HCT116 (cell line): ENCODE measurements around the gene TLE6. TPM values are rescaled to one million over a fixed set of nuclear protein-coding genes. Genes with fewer than 3 reads are reported as not detected.

Experiments used
- ATAC-seq: fragments of 200-7000 bp; cut with Tn5 transposase; 2 replicates; pipeline ENCODE4 v1.9.1; 2020; ENCODE audit warnings: mild to moderate bottlenecking, moderate library complexity
- BruUV-seq: library from RNA; stranded (reverse); fragments of 400-500 nt; replicated peaks from 2 replicates; lab custom pipeline; 2021; lab: Mats Ljungman, UMichigan
- CTCF ChIA-PET: fragments of 300-600 bp; sonication (Branson Sonifier 250); formaldehyde crosslinking; loops from one replicate; lab custom pipeline; 2021; ENCODE audit warnings: antibody characterized with exemption; lab: Charles Lee
- POLR2A ChIA-PET: fragments of 300-600, 350-600 bp; sonication (Branson Sonifier 250); formaldehyde crosslinking; loops from one replicate; lab custom pipeline; 2021; ENCODE audit warnings: antibody characterized with exemption; lab: Charles Lee
- RAD21 ChIA-PET, 2 experiments: fragments of 300-600 bp; sonication (Branson Sonifier 250); formaldehyde crosslinking; loops; one replicate each; lab custom pipeline; 2023; ENCODE audit warnings: low total read pairs in 2 of 2; ENCODE audit not compliant: uncharacterized antibody in 2 of 2, unreplicated experiment in 2 of 2, low non-redundant PET in 1 of 2; lab: Charles Lee
- DNase-seq: peaks from one replicate; pipeline ENCODE4 v3.0.0-alpha.2; 2010; ENCODE audit warnings: low read depth, low spot score
- H2AFZ ChIP-seq: fragments of 200-600 bp; shearing (Covaris generic), sonication (generic); 2 replicates; pipeline ENCODE4 v1.6.1; 2017; ENCODE audit warnings: low read depth, mixed run types, mixed read lengths, antibody characterized with exemption, low read length; ENCODE audit not compliant: poor library complexity, severe bottlenecking
- H3K27ac ChIP-seq: 2 replicates; pipeline ENCODE4 v1.5.1; 2012; ENCODE audit warnings: low read depth, low read length
- H3K27me3 ChIP-seq: fragments of 200-600 bp; sonication (generic); 2 replicates; pipeline ENCODE4 v1.6.1; 2016; ENCODE audit warnings: mixed run types, low read length, mixed read lengths; ENCODE audit not compliant: insufficient read depth
- H3K36me3 ChIP-seq, 2 experiments: fragments of 200-500 bp in 1 of 2; fragments of 200-600 bp in 1 of 2; sonication (Bioruptor generic) in 1 of 2; sonication (generic) in 1 of 2; 2 replicates each; pipeline versions ENCODE4 v1.5.1 to v1.6.1; 2014 to 2016; ENCODE audit warnings: low read length in 2 of 2, inconsistent platforms in 1 of 2, mixed read lengths in 1 of 2, mixed run types in 1 of 2; ENCODE audit not compliant: insufficient read depth in 2 of 2, control insufficient read depth in 1 of 2
- H3K4me1 ChIP-seq, 2 experiments: fragments of 200-600 bp in 1 of 2; sonication (generic) in 1 of 2; 2 replicates each; pipeline versions ENCODE4 v1.5.1 to v1.6.1; 2012 to 2017; ENCODE audit warnings: low read length in 2 of 2, inconsistent platforms in 1 of 2, mild to moderate bottlenecking in 1 of 2, mixed read lengths in 1 of 2, mixed run types in 1 of 2, moderate library complexity in 1 of 2; ENCODE audit not compliant: insufficient read depth in 2 of 2, control insufficient read depth in 1 of 2
- H3K4me2 ChIP-seq: fragments of 200-600 bp; sonication (generic); 2 replicates; pipeline ENCODE4 v1.6.1; 2017; ENCODE audit warnings: mixed run types, low read length, mixed read lengths
- H3K4me3 ChIP-seq, 2 experiments: fragments of 200-600 bp in 1 of 2; sonication (generic) in 1 of 2; replicated peaks in 1 of 2; 2 replicates each; pipeline ENCODE4 v1.5.1; 2011 to 2016; ENCODE audit warnings: low read length in 2 of 2, control low read depth in 1 of 2, low read depth in 1 of 2, mild to moderate bottlenecking in 1 of 2, mixed read lengths in 1 of 2, mixed run types in 1 of 2
- H3K79me2 ChIP-seq: fragments of 200-600 bp; sonication (generic); 2 replicates; pipeline ENCODE4 v1.6.1; 2017; ENCODE audit warnings: mild to moderate bottlenecking, mixed run types, low read length, moderate library complexity, mixed read lengths; ENCODE audit not compliant: insufficient read depth
- H3K9ac ChIP-seq: fragments of 200-600 bp; sonication (generic); 2 replicates; pipeline ENCODE4 v1.6.1; 2016; ENCODE audit warnings: low read length, mixed read lengths
- H3K9me2 ChIP-seq: fragments of 200-600 bp; sonication (generic), shearing (Covaris generic); 2 replicates; pipeline ENCODE4 v1.6.1; 2017; ENCODE audit warnings: mixed run types, mild to moderate bottlenecking, moderate library complexity; ENCODE audit not compliant: insufficient read depth
- H3K9me3 ChIP-seq, 2 experiments: fragments of 200-500 bp in 1 of 2; fragments of 200-600 bp in 1 of 2; sonication (Bioruptor generic) in 1 of 2; sonication (generic) in 1 of 2; 2 replicates each; pipeline ENCODE4 v1.6.1; 2014 to 2017; ENCODE audit warnings: low read length in 2 of 2, mixed read lengths in 2 of 2, inconsistent platforms in 1 of 2, low read depth in 1 of 2, mild to moderate bottlenecking in 1 of 2, mixed run types in 1 of 2, moderate library complexity in 1 of 2; ENCODE audit not compliant: control insufficient read depth in 1 of 2, insufficient read depth in 1 of 2
- H4K20me1 ChIP-seq: fragments of 200-600 bp; sonication (generic), shearing (Covaris generic); 2 replicates; pipeline ENCODE4 v1.6.1; 2017; ENCODE audit warnings: mixed run types, mild to moderate bottlenecking, moderate library complexity; ENCODE audit not compliant: insufficient read depth
- CBX3 ChIP-seq: IDR thresholded peaks from 2 replicates; pipeline ENCODE4 v1.6.1; 2012; ENCODE audit warnings: low read depth
- EGR1 ChIP-seq: IDR thresholded peaks from 2 replicates; pipeline ENCODE4 v1.6.1; 2012; ENCODE audit warnings: low read depth
- ELF1 ChIP-seq: IDR thresholded peaks from 2 replicates; pipeline ENCODE4 v1.6.1; 2012; ENCODE audit warnings: low read depth, borderline replicate concordance
- EZH2 ChIP-seq: fragments of 200-600 bp; sonication (generic); IDR thresholded peaks from 2 replicates; pipeline ENCODE4 v1.6.1; 2017; ENCODE audit warnings: antibody characterized with exemption, mixed run types
- EZH2phosphoT487 ChIP-seq: fragments of 200-600 bp; IDR thresholded peaks from 2 replicates; pipeline ENCODE4 v1.6.1; 2018; ENCODE audit warnings: antibody characterized with exemption, borderline replicate concordance
- FOSL1 ChIP-seq: IDR thresholded peaks from 2 replicates; pipeline ENCODE4 v1.6.1; 2012; ENCODE audit warnings: low read depth
- POLR2A ChIP-seq: IDR thresholded peaks from 2 replicates; pipeline ENCODE4 v1.7.0; 2011; ENCODE audit warnings: borderline replicate concordance; ENCODE audit not compliant: insufficient read depth, insufficient read length; ENCODE audit errors: extremely low read depth
- RAD21 ChIP-seq: IDR thresholded peaks from 2 replicates; pipeline ENCODE4 v1.6.1; 2012; ENCODE audit warnings: low read depth, mild to moderate bottlenecking
- SIN3A ChIP-seq: IDR thresholded peaks from 2 replicates; pipeline ENCODE4 v1.6.1; 2012; ENCODE audit warnings: low read depth
- SP1 ChIP-seq: IDR thresholded peaks from 2 replicates; pipeline ENCODE4 v1.6.1; 2012; ENCODE audit warnings: low read depth
- SRF ChIP-seq: IDR thresholded peaks from 2 replicates; pipeline ENCODE4 v1.6.1; 2012; ENCODE audit warnings: low read depth
- TCF7L2 ChIP-seq: IDR thresholded peaks from 2 replicates; pipeline ENCODE4 v1.7.0; 2011; ENCODE audit warnings: borderline replicate concordance, inconsistent platforms; ENCODE audit not compliant: insufficient read depth, insufficient read length; ENCODE audit errors: extremely low read depth
- YY1 ChIP-seq: IDR thresholded peaks from 2 replicates; pipeline ENCODE4 v1.6.1; 2011; ENCODE audit warnings: low read length, low read depth, moderate library complexity, mild to moderate bottlenecking; ENCODE audit not compliant: insufficient replicate concordance; ENCODE audit errors: extremely low read depth
- intact Hi-C: fragments of 100-400 bp; cut with micrococcal nuclease; formaldehyde crosslinking; loops from 2 replicates; pipeline ENCODE4 v1.10.0; 2022
- total RNA-seq: library from RNA; stranded (reverse); gene quantifications from one replicate; pipeline ENCODE4 v1.2.1, GENCODE V29; 2021; ENCODE audit not compliant: unreplicated experiment
- TF ChIP-seq, protein P1 (sequence below): IDR thresholded peaks from 2 replicates; pipeline ENCODE4 v1.6.1; 2012
- TF ChIP-seq, protein P2 (sequence below): IDR thresholded peaks from 2 replicates; pipeline ENCODE4 v1.6.1; 2011; ENCODE audit warnings: mild to moderate bottlenecking, low read length, moderate library complexity; ENCODE audit not compliant: insufficient replicate concordance; ENCODE audit errors: extremely low read depth
- TF ChIP-seq, protein P3 (sequence below), 3 experiments: fragments of 200-600 bp in 1 of 3; sonication (generic) in 1 of 3; IDR thresholded peaks in 2 of 3; conservative IDR thresholded peaks in 1 of 3; 2 replicates each; pipeline ENCODE4 v1.5.1; 2012 to 2017; ENCODE audit warnings: low read depth in 2 of 3, low read length in 2 of 3, antibody characterized with exemption in 1 of 3, borderline replicate concordance in 1 of 3, control low read depth in 1 of 3, mild to moderate bottlenecking in 1 of 3, mixed read lengths in 1 of 3, mixed run types in 1 of 3, moderate library complexity in 1 of 3; ENCODE audit not compliant: insufficient read depth in 1 of 3

TLE6 gene
- total RNA-seq, 1 experiment from 2014 or later, result 10.9 TPM

DNA sequence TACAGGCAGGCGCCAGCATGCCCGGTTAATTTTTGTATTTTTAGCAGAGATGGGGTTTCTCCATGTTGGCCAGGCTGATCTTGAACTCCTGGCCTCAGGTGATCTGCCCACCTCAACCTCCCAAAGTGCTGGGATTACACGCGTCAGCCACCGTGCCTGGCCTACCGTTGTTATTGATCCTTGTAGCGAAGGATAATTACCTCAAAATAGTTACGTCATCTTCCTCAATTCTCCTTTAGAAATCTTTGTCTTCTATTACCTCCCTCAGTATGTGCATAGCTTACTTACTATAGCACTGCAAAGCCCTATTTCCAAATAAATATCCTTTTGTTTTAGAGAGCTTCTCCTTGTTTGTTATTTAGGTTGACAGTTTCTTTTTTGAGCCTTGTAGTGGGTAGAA lies 9.4 kb upstream of the TLE6 start:
- Histone ChIP-seq H3K4me2 (no peak overlapping the region), H3K9me2 (no peaks in the 10 kb centered on the region), H3K9ac (no peak overlapping the region)
- TF ChIP-seq ELF1 (no peak), CBX3 (no peak)
- TF ChIP-seq, protein P1, sequence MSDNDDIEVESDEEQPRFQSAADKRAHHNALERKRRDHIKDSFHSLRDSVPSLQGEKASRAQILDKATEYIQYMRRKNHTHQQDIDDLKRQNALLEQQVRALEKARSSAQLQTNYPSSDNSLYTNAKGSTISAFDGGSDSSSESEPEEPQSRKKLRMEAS, result no peak
- TF ChIP-seq, all 23 proteins: peak for 0
- no peaks in the 10 kb centered on the region for H3K79me2 ChIP-seq
- no peak overlapping the region for H3K4me3 ChIP-seq
- ChIA-PET RAD21 (no interaction called here), POLR2A (no interaction called here), CTCF (interaction anchor here (3.3 kb wide), 1 partner anchor 17 kb away, joined by 11 read pairs; no protein-coding TSS in a partner anchor)
- intact Hi-C loops, result no loop called here
- no peak overlapping the region for H3K27ac ChIP-seq
- no peaks in the 10 kb centered on the region for H3K36me3 ChIP-seq
- H2AFZ ChIP-seq, result no peak overlapping the region
- no peaks in the 10 kb centered on the region for H3K27me3 ChIP-seq
- H3K9me3 ChIP-seq, result no peaks in the 10 kb centered on the region
- BruUV-seq, result no TSS peak
- DNase-seq (no peak), ATAC-seq (no peak)
- peaks cover 4 to 5% of the 10 kb centered on the region in 2 experiments; a peak in 3 of 4 replicates for H3K4me1 ChIP-seq
- no peaks in the 10 kb centered on the region for H4K20me1 ChIP-seq

DNA sequence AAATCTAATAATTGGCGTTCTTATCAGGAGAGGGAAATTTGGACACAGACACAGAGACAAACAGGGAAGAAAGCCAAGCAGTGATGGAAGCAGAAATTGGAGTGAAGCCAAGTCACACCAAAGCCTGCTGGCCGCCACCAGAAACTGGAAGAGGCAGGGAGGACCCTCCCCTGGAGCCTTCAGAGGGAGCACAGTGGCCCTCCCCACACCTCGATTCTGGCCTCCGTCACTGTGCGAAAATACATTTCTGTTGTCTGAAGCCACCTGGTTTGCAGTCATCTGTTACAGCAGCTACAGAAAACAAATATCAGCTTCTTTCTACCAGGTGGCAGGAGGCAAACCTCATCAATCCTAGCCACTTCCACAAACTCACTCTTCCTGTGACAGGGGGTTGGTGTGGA lies 8.3 kb upstream of the TLE6 start:
- RAD21 ChIA-PET, result no interaction called here
- POLR2A ChIA-PET, result no interaction called here
- Histone ChIP-seq H2AFZ (no peak overlapping the region), H3K9ac (no peak overlapping the region), H3K36me3 (no peaks in the 10 kb centered on the region), H3K9me3 (no peaks in the 10 kb centered on the region), H3K4me2 (no peak overlapping the region), H4K20me1 (no peaks in the 10 kb centered on the region), H3K4me3 (no peak overlapping the region), H3K4me1 (peaks cover 4 to 5% of the 10 kb centered on the region in 2 experiments; a peak in 3 of 4 replicates), H3K27ac (no peak overlapping the region), H3K79me2 (no peaks in the 10 kb centered on the region), H3K27me3 (no peaks in the 10 kb centered on the region), H3K9me2 (no peaks in the 10 kb centered on the region)
- ATAC-seq (no peak), DNase-seq (no peak)
- CTCF ChIA-PET, result interaction anchor here (3.3 kb wide), 1 partner anchor 18 kb away, joined by 11 read pairs; no protein-coding TSS in a partner anchor
- intact Hi-C loops, result no loop called here
- TF ChIP-seq EZH2 (no peak), EZH2phosphoT487 (no peak), CBX3 (no peak), TCF7L2 (no peak), FOSL1 (no peak), EGR1 (no peak), POLR2A (no peak), RAD21 (no peak), YY1 (no peak), ELF1 (no peak), SIN3A (no peak), SP1 (no peak), SRF (no peak)
- TF ChIP-seq, protein P2, sequence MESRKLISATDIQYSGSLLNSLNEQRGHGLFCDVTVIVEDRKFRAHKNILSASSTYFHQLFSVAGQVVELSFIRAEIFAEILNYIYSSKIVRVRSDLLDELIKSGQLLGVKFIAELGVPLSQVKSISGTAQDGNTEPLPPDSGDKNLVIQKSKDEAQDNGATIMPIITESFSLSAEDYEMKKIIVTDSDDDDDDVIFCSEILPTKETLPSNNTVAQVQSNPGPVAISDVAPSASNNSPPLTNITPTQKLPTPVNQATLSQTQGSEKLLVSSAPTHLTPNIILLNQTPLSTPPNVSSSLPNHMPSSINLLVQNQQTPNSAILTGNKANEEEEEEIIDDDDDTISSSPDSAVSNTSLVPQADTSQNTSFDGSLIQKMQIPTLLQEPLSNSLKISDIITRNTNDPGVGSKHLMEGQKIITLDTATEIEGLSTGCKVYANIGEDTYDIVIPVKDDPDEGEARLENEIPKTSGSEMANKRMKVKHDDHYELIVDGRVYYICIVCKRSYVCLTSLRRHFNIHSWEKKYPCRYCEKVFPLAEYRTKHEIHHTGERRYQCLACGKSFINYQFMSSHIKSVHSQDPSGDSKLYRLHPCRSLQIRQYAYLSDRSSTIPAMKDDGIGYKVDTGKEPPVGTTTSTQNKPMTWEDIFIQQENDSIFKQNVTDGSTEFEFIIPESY, result no peak
- TF ChIP-seq, protein P1, result no peak
- TF ChIP-seq, protein P3, sequence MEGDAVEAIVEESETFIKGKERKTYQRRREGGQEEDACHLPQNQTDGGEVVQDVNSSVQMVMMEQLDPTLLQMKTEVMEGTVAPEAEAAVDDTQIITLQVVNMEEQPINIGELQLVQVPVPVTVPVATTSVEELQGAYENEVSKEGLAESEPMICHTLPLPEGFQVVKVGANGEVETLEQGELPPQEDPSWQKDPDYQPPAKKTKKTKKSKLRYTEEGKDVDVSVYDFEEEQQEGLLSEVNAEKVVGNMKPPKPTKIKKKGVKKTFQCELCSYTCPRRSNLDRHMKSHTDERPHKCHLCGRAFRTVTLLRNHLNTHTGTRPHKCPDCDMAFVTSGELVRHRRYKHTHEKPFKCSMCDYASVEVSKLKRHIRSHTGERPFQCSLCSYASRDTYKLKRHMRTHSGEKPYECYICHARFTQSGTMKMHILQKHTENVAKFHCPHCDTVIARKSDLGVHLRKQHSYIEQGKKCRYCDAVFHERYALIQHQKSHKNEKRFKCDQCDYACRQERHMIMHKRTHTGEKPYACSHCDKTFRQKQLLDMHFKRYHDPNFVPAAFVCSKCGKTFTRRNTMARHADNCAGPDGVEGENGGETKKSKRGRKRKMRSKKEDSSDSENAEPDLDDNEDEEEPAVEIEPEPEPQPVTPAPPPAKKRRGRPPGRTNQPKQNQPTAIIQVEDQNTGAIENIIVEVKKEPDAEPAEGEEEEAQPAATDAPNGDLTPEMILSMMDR (IDR thresholded peaks at IDR 0.05 in 2 of 3, conservative IDR thresholded peaks at IDR 0.05 in 1 of 3; ENCODE audit: borderline replicate concordance in 1 of 3, insufficient read depth in 1 of 3, low read depth in 2 of 3, low read length in 2 of 3), result no peak
- BruUV-seq, result no TSS peak
